Suppressor macrophage treated with lipopolysaccharide for 4 hours (primary cell): ENCODE results near the gene ZBTB20.
"Not testable (repeated sequence)": the region's sequence is repeated elsewhere in the genome, so short reads cannot be mapped to it uniquely, and the experiment has no call there.

ENCODE experiments used
- DNase-seq: peaks from one replicate; pipeline ENCODE4 v3.0.0-alpha.2; 2020

ZBTB20 gene

DNA sequence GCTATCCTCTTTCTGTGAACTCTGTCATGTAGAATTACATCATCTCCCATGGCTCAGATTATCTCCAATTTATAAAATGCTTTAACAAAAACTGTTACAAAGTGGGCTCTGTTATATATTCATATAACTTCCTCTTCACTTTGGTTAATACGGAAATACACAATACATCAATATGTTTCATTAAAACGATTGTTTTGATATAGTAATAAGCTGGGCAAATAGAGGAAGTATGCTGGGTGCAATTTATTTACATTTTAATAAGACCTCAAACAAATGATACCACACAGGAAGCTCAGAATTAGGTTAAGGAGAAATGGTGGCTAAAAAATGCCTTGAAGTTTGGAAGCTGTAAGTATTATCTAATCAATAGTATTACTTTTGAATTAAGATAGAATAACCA is 331.0 kb downstream of the ZBTB20 start:
- DNase-seq: no peak

DNA sequence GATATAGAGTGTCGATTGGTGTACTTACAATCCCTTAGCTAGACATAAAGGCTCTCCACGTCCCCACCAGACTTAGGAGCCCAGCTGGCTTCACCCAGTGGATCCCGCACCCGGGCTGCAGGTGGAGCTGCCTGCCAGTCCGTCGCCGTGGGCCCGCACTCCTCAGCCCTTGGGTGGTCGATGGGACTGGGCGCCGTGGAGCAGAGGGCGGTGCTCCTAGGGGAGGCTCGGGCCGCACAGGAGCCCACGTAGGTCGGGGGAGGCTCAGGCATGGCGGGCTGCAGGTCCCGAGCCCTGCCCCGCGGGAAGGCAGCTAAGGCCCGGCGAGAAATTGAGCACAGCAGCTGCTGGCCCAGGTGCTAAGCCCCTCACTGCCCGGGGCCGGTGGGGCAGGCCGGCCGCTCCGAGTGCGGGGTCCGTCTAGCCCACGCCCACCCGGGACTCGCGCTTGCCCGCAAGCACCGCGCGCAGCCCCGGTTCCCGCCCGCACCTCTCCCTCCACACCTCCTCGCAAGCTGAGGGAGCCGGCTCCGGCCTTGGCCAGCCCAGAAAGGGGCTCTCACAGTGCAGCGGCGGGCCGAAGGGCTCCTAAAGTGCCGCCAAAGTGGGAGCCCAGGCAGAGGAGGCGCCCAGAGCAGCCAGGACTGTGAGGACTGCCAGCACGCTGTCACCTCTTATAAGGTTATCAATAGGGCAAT is 334.4 kb downstream of the ZBTB20 start:
- not testable (repeated sequence) for DNase-seq

DNA sequence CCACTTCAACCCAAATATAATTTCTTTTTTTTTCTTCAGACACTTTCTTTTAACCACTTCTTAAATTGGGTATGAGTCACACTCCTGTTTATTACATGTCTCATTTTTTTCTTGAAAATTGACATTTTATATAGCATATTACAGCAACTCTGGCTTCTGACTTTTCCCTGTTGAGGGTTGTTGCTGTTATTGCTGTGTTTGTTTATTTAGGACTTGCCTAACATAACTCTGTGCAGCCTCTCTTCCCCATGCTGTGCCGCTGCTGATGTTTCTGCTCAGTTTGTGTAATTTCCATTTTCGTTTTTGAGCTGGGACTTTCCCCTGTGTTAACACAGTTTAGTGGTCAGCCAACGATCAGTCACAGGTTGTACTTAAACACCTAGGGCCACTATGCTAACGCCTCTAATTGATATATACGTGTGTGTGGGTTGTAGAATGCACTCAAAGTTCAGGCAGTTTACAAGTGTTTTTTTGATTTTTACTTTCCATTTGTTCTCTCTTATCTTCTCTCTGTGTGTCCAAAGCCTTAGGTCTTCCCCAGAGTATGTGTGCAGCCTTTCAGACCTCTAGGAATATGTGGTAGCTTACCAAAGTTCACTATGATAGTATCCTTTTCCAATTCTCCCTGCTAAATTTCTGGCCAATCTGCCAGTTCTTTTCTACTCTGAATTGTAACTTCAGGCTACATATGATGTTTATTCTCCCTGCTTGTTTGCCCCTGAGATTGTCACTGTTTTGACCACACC is 337.2 kb downstream of the ZBTB20 start:
- peak; percentile 19 for DNase-seq

DNA sequence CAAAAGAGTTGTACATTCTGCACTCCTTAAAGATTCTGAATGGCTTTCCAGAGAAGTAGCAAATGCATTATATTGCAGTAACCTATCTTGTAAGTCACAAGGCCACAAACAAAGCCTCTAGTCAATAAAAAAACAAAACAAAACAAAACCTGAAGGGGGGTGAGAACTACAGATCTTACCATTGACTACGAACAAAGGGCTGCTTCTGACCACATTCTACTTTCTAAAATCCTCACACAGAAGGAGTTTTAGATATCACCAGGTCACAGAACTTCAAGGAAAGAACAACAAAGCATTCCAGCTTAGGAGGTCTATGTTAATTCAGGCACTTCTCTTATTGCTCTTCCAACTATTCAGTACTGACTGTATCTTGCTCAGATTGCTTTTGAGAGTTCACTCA is 343.0 kb downstream of the ZBTB20 start:
- no peak for DNase-seq

DNA sequence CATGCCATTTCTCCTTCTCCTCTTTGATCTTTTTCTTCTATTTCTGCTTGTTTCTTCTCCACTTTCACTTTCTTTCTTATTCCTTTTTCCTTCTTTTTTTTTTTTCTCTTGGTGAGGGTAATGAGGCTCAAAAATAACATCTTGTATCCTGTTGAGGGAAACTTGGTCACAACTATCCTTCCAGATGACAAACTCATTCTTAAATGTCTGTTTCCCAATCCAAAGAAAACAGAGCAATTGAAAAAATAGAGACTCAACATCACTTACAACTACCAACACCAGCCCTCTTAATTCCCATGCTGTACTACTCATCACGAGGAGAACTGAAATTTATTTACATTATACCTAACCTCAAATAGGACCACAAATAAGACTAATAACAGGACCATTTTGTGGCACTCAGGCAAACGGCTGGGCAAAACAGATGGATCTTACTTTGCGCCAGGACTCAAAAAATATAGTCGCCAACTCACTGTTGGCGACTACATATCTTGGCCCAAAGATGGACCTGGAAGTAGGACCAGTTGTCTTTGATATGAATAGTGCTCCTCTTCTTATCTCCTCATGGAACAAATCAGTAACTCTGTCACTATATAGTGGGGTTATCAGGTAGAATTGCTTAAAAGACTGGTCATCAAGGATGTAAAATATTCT is 343.9 kb downstream of the ZBTB20 start:
- no peak for DNase-seq

DNA sequence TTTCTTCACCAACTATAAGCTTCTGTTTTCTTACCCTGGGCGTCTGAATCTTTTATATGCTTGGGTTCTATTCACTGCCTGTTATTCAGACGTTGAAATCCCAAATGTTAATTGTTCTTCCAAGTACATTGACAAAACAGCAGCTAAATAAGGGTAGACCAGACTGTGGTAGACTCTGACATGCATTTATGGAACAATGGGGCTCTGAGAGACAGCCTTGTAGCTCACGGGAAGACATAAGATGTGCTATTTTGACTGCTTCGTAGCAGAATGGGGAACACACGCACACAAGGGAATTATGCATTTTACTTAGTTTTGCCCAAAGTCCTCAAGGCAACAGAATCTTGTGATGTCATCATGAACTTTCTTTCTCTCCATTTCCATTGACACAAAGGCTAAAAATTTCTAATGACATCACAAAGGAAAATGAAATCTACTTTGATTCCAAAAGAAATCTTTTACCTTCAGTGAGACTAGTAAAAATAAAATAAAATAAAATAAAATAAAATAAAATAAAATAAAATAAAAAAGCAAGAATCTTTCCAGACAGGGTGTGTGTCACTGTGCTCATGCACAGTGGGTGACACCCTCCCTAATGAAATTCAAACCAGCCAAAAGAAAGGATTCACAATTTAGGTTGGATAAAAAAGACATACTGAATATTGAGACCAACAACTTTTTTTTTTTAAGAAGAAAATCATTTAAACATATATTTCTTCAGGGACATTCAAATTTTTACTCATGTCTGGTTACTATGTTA is 346.6 kb downstream of the ZBTB20 start:
- DNase-seq: no peak

DNA sequence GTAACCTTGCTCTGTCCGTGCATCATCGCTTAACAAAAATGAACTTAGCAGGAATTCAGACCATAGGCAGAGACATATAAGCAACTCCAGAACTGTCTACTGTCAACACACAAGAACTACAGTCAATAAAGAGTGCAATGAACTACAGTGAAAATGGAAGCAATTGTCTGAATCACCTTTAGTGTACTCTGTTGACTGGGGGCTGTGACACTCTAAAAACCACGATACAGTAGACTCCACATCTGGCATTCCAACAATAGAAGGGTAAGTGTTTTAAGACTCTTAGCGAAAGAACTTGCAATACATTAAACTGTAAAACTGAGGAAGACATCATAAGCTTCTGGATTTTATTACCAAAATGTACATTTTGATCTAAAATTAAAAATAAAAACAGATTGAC is 347.3 kb downstream of the ZBTB20 start:
- no peak for DNase-seq

DNA sequence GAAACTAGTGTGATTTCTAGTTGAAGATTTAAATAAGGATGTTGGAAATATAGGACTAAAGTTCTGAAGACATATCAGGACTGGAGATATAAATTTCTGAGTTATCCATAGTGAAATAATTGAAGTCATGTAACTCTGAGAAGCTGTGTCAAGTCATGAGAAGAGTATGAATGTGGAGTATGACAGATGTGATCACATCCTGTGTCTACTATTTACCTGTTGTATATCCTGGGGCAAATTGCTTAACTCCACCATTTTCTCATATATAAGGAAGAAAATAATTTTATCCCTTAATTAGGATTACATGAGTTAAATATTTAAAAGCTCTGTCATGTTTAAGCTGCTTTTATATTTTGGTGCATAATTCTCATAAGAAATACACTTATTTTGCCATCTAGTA is 350.3 kb downstream of the ZBTB20 start:
- no peak for DNase-seq

DNA sequence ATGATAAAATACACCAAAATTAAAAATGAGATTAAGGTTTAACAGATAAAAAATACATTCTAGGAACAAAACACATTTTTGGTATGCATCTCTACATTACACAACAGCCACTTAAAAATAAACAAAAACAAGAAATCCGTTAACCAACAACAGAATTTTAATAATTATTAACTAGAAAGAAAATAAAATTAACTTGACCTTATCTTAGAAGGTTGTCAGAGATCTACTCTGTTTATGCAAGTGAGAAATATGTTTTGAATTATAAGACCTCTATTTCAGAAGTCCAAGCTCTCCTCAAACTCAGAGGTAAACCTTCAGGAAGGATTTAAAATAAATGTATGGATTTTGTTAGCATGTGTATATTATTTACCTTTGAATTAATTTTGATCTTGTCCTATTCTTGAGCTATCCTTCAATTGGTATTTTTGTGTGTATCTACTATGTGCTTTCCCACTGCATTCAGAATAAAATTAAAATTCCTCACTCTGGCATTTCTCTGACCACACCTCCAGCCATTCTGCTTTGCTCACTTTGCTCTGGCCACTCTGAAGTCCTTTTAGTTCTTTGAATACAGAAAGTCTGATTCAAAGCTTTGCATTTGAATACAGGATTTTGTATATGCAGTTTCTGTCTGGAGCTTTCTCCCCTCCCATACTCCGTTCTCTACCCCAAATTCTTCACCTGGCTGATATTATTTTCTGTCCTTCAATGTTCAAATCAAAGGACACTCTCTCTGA is 352.0 kb downstream of the ZBTB20 start:
- no peak for DNase-seq

DNA sequence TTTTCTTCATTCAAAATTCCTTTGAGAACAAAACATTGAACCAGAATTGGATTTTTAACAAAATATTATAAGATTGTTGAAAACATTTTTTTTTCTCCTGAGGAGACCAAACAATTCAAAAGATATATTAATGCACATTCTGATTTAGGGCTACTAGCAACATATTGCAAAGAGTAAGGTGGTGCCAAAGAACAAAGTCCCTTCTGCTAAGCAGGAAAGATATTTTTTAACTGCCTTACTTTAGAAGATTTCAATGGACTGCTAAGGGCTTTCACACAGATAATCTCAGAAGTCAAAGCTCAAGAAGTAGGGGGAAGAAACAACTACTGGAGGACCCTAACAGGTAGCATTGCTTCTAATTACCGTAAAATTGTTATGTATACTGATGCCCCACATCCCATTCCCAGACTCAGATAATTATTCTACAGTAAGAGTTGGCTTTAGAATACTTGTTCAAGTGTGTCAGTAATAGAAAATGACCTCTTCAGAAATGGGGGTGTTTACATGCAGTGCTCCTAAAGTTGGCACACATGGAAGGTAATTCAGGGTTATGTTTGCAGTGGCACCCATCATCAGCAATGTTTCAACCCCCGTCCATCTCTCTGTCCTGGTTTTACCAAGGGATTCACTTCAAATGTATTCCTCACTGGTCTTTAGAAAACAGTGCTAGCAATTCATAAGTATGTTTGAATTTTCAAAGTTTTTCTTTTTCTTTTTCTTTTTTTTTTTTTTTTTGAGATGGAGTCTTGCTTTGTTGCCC is 354.7 kb downstream of the ZBTB20 start:
- DNase-seq: no peak

DNA sequence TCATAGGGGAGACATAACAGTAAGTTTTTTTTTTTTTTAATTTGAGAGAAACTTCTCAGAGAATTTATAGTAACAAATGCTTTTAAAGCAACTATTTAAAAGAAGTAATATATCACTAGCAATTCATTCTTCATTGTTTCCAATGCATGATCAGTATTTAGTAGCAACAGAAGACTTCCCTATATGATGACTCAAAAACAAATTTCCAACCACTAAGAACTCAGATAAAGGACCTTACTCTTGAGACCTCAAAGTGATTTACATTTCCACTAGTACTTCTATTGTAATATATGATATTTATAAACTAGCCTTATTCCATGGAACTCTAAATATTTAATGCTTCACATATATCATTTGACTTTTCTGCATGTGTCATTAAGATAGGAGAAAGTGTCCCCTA is 356.3 kb downstream of the ZBTB20 start:
- DNase-seq: no peak

DNA sequence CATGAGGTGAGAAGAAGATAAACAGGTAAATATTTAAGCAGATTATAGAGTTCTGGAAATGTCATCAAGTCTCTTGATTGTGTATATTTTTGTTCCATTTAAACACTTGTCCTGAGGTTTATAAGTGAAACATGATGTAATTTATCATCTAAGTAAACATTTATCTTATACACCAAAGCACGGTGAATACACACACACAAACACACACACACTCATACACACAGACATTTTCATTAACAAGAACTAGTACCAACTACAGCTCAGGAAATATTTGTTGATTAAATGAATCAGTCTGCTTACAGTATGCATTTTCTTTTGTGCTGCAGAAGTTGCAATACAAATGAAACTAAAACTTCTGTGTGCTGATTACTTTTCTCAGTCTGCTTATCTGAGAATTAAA is 357.3 kb downstream of the ZBTB20 start:
- no peak for DNase-seq

DNA sequence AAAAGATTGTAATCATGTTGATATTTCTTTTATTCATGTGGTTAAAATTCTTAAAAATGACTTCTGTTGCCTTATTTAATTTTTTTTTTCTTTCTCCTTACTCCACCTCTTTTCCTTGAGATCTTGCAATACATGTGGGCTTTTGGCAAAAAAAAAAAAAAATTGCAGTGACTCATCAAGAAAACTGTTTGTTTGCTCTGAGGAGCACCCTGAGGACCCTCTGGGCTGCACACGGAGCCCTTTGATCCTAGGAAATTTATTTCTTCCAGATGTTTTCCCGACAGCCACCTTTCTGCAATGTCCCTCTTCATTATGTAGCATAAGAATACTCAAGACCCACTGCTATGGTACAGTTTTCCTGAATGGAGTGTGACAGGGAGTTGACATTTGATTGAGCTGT is 371.7 kb downstream of the ZBTB20 start:
- no peak for DNase-seq

DNA sequence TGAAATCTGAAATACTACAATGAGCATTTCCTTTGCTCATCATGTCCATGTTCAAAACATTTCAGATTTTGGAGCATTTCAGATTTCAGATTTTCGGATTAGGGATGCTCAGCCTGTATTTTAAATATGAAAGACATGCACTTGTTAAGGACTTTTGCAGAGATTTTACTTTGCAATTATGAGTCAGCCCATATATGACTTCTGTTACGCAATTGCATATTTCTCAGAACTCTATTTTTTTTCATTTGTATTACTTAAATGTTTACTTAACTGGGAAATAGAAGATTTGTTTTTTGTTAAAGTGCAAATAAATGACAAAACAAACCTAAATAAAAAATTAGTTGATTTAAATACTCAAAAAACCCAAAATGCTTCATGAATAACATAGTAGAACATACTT is 376.2 kb downstream of the ZBTB20 start:
- DNase-seq: peak; percentile 51

DNA sequence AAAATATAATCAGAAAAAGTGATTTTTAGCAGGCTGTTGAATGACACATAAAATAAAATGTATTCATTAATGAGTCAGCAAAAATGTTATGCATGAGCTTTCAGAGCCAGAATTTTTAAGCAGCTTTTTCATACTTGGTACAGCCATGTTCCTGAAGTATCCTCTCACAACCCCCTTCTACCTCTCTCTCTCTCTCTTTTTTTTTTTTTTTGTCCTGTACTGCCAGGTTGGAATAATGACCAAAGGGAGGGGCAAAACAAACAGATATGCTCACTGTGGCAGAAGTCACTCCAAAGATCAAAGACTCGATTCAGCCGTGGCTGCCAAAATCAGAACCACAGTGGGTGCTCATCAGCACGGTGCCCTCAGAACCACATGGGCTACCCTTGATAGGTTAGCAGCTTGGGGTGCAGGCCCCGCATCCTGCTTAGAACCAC is 383.0 kb downstream of the ZBTB20 start:
- no peak for DNase-seq

DNA sequence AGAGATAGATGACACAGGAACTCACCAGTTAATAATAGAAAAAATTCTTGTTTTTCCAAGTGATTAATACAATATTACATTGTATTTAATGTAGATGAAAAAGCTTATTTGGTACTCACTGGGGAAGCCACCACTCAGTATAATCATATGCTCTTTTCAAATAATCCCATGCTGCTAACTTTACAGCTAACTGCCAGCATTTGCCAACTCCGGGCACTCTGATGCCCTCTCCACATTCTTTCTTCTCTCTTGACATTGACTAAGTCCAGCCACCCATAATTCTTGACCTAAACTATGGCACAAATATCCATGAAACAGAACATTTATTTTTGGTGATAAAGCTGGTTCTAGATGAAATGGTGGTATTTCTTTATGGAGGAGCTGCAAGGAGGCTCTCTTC is 384.9 kb downstream of the ZBTB20 start:
- no peak for DNase-seq

DNA sequence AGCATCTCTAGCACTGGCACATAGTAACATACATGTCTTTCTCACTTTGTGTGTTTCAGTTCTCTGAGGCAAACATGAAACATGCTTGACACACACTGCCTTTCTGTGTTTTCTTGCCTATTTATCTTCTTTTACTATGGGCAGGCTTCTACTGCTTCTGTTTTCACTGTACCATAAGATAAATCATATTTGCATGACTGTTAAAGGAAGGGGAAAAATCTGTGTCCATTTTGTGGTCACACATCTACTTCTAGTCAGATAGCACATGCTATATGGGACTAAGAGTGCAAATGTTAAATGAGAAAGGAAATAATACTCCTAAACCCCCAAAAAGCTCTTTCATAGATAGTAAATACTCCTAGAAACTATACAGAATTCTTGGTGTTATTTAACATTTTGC is 386.4 kb downstream of the ZBTB20 start:
- no peak for DNase-seq

DNA sequence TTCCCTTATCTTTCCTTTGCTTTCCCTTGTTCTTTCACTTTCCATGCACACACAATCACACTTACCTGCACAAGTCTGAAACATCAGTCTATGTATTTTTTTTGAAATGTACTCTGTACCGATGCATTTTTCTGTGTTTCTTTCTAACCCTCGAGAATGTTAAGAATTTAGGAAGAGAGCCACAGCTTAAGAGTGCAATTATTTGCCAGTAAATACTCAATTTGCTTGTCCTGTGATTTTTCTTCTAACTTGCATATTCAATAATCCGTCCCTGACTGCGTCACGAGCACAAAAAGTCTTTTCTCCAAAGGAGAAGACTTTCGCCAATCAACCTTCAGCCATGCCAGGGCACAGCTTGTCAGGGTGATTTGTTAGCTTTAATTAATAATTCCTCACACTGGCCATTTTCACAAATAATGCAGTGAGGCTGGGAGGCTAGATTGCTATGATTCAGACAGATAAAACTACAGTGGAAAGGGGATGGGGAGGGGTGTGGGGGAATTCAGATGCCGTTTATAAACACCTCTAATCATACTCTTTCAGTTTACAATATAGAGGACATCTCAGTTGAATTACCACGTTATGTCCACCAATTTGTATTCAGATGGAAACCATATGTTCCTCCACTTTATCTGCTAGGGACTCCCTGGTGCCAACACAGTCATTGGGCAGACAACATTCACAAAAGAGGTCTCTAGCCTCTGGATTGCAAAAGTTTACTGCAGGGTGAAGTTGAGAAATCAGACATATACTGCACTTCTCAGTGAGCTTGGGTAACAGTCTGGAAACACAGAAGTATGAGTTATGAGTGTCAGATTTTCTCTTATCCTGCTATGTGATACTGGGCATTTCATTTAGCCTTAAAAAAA is 388.0 kb downstream of the ZBTB20 start:
- peak; percentile 45 for DNase-seq

DNA sequence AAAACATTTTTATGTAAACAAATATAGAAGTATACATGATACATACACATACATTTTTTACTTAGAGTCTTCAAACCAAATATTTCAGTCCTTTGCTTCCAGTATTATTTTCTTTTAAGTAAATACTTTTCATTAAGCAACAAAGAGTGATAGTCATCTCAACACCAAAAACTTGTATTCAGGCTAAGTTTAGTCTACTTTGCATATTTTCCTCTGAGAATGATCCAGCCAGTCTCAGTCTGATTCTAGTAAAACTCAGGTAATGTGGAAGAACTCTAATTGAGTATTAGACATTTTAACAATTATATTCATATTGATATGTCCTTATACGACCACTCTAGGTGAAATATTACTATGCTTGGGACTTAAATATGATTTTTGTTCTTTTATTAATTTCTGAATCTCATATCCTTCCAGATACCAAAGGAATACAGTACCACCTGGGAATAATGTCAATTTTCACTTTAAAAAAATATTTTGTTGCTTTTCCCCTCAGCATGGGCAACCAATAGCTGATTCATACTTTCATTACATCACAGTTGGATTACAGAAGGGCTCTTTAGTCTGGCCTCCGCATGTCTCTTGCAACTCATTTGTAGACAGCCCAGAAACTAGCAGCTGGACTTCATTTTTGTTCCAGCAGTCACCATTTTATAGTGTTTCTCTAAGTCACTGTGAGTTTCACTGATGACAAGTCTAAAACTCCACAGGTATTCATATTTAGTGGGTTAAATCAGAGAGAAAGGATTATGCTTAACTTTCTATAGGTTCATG is 390.4 kb downstream of the ZBTB20 start:
- DNase-seq: no peak

DNA sequence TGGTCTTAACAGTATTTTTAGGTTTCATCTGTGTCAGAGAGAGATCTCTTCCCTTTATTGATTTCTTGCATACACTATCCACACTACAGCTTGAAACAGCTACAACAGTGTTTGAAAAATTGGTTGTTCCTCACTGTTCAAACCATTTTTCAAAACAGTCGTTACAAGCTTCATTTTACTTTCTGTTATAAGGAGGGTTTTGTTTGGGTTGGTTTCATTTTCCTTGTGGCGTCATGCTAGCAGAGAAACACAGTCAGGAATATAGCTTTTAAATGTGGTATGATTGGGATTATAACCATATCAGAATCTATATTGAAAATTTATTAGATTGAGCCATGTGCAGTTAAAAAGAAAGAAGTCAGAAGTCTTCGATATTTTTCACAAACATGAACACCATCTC is 400.6 kb downstream of the ZBTB20 start:
- DNase-seq: peak; percentile 55
